ENCODE measurements around the gene RAD52.

GRCh38 chr12:953776-954175 is 4.3 kb upstream of the RAD52 start:
- TF ChIP-seq EZH2 (IDR thresholded peaks at IDR 0.05; ENCODE audit: low read length): no peak
- TF ChIP-seq, protein P1, sequence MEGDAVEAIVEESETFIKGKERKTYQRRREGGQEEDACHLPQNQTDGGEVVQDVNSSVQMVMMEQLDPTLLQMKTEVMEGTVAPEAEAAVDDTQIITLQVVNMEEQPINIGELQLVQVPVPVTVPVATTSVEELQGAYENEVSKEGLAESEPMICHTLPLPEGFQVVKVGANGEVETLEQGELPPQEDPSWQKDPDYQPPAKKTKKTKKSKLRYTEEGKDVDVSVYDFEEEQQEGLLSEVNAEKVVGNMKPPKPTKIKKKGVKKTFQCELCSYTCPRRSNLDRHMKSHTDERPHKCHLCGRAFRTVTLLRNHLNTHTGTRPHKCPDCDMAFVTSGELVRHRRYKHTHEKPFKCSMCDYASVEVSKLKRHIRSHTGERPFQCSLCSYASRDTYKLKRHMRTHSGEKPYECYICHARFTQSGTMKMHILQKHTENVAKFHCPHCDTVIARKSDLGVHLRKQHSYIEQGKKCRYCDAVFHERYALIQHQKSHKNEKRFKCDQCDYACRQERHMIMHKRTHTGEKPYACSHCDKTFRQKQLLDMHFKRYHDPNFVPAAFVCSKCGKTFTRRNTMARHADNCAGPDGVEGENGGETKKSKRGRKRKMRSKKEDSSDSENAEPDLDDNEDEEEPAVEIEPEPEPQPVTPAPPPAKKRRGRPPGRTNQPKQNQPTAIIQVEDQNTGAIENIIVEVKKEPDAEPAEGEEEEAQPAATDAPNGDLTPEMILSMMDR (optimal IDR thresholded peaks at IDR 0.05 in 1 of 3, IDR thresholded peaks at IDR 0.05 in 1 of 3, conservative IDR thresholded peaks at IDR 0.05 in 1 of 3; ENCODE audit: extremely low read depth in 1 of 3, insufficient read depth in 2 of 3, low read length in 3 of 3): no peak
